GM18498 (cell line): ENCODE data around the gene KCNJ15.

Experiments
- ATAC-seq: cut with Tn5 transposase; IDR thresholded peaks from one replicate; pipeline ENCODE4 v1.9.1; 2021; ENCODE audit warnings: mild to moderate bottlenecking, moderate library complexity; ENCODE audit not compliant: unreplicated experiment

KCNJ15 gene

GRCh38 chr21:38267136-38267755 lies 10.5 kb downstream of the KCNJ15 start:
- ATAC-seq = no peak

- ATAC-seq = peak; percentile 48
These were observed 11.4 kb downstream of the KCNJ15 start for GRCh38 chr21:38267991-38268863.

GRCh38 chr21:38268864-38269575 lies 12.2 kb downstream of the KCNJ15 start:
- peak; percentile 52 for ATAC-seq

- ATAC-seq = peak; percentile 76
These were observed 12.8 kb downstream of the KCNJ15 start for GRCh38 chr21:38269576-38269936.

GRCh38 chr21:38272215-38272614 lies 15.4 kb downstream of the KCNJ15 start:
- no peak for ATAC-seq

- no peak for ATAC-seq
These were observed 17.2 kb downstream of the KCNJ15 start for GRCh38 chr21:38273745-38274542.

GRCh38 chr21:38277501-38278131 lies 20.8 kb downstream of the KCNJ15 start:
- ATAC-seq = no peak

GRCh38 chr21:38280454-38280853 lies 23.7 kb downstream of the KCNJ15 start:
- ATAC-seq = no peak

GRCh38 chr21:38280867-38281266 lies 24.1 kb downstream of the KCNJ15 start:
- ATAC-seq = no peak

- ATAC-seq = no peak
These were observed 26.1 kb downstream of the KCNJ15 start for GRCh38 chr21:38282921-38283320.

- no peak for ATAC-seq
These were observed 27.4 kb downstream of the KCNJ15 start for GRCh38 chr21:38284216-38284615.

GRCh38 chr21:38286739-38287471 lies 30.1 kb downstream of the KCNJ15 start:
- no peak for ATAC-seq

- no peak for ATAC-seq
These were observed 30.7 kb downstream of the KCNJ15 start for GRCh38 chr21:38287476-38287875.

GRCh38 chr21:38289705-38290485 lies 33.1 kb downstream of the KCNJ15 start:
- ATAC-seq = no peak

- no peak for ATAC-seq
These were observed 34.0 kb downstream of the KCNJ15 start for GRCh38 chr21:38290809-38291208.

- no peak for ATAC-seq
These were observed 35.1 kb downstream of the KCNJ15 start for GRCh38 chr21:38291874-38292273.

- ATAC-seq = no peak
These were observed 36.3 kb downstream of the KCNJ15 start for GRCh38 chr21:38293113-38293512.

- no peak for ATAC-seq
These were observed 37.0 kb downstream of the KCNJ15 start for GRCh38 chr21:38293765-38294164.

- ATAC-seq = no peak
These were observed 37.8 kb downstream of the KCNJ15 start for GRCh38 chr21:38294609-38295008.
